ENCODE data around the gene CDPF1. TPM values are rescaled to one million over a fixed set of nuclear protein-coding genes. Genes with fewer than 3 reads are reported as not detected.
A peak's percentile ranks its signal among the peaks of the same experiment; 100 is the strongest.

Gene CDPF1
- polyA plus RNA-seq, 3 donors, result 8.3 to 8.4 (median 8.3) TPM

GRCh38 chr22:46286941-46287872 is 37.1 kb upstream of the CDPF1 start:
- Histone ChIP-seq H3K27ac (ENCODE audit: low read depth in 1 of 2, low read length in 2 of 2) (peak overlapping the region; percentile 28 to 70), H3K9me3 (replicated peaks in 1 of 2; ENCODE audit: control insufficient read depth in 1 of 2, insufficient read depth in 1 of 2, low read length in 2 of 2) (peaks cover 0 to 7% of the 10 kb centered on the region in 2 donors), H3K79me2 (ENCODE audit: insufficient read depth, low read length) (no peaks in the 10 kb centered on the region), H3K4me2 (replicated peaks; ENCODE audit: extremely low read depth, low read length, poor library complexity, severe bottlenecking) (peak overlapping the region; percentile 73), H4K20me1 (ENCODE audit: insufficient read depth, low read length) (no peaks in the 10 kb centered on the region), H3K36me3 (replicated peaks in 1 of 2; ENCODE audit: control insufficient read depth in 1 of 2, insufficient read depth in 2 of 2, low read length in 2 of 2) (peaks cover 37 to 63% of the 10 kb centered on the region in 2 donors), H2AFZ (ENCODE audit: insufficient read depth, low read depth, low read length, poor library complexity, severe bottlenecking) (peak overlapping the region; percentile 74), H3K4me1 (ENCODE audit: control insufficient read depth in 1 of 2, insufficient read depth in 2 of 2, low read length in 2 of 2) (peaks cover 19 to 21% of the 10 kb centered on the region in 2 donors), H3K4me3 (replicated peaks in 1 of 3; ENCODE audit: low read depth in 2 of 3, low read length in 3 of 3) (peak overlapping the region in 1 of 3 experiments; percentile 68), H3K9ac (ENCODE audit: insufficient read depth, low read length, poor library complexity, severe bottlenecking) (peak overlapping the region; percentile 59), H3K27me3 (ENCODE audit: control insufficient read depth in 2 of 2, insufficient read depth in 2 of 2, low read length in 2 of 2) (no peaks in the 10 kb centered on the region)
- TF ChIP-seq, protein P1, sequence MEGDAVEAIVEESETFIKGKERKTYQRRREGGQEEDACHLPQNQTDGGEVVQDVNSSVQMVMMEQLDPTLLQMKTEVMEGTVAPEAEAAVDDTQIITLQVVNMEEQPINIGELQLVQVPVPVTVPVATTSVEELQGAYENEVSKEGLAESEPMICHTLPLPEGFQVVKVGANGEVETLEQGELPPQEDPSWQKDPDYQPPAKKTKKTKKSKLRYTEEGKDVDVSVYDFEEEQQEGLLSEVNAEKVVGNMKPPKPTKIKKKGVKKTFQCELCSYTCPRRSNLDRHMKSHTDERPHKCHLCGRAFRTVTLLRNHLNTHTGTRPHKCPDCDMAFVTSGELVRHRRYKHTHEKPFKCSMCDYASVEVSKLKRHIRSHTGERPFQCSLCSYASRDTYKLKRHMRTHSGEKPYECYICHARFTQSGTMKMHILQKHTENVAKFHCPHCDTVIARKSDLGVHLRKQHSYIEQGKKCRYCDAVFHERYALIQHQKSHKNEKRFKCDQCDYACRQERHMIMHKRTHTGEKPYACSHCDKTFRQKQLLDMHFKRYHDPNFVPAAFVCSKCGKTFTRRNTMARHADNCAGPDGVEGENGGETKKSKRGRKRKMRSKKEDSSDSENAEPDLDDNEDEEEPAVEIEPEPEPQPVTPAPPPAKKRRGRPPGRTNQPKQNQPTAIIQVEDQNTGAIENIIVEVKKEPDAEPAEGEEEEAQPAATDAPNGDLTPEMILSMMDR (IDR thresholded peaks at IDR 0.05), result no peak
- peaks cover 18% of the 10 kb centered on the region for H3K4me1 Mint-ChIP-seq
- peaks cover 61 to 77% of the 10 kb centered on the region in 2 donors for H3K36me3 Mint-ChIP-seq
- WGBS (ENCODE audit: insufficient coverage), result 93% methylated on average over 14 of the region's 15 CpGs
- peak overlapping the region; percentile 65 to 67 for H3K4me3 Mint-ChIP-seq
- no peak for DNase-seq
- intact Hi-C loops (cut with micrococcal nuclease), result no loop called here
- H3K27me3 Mint-ChIP-seq (ENCODE audit: low read depth in 3 of 3), result peaks cover 0 to 1% (median 1%) of the 10 kb centered on the region in 3 donors
- peaks cover 3 to 11% (median 7%) of the 10 kb centered on the region in 7 donors for H3K9me3 Mint-ChIP-seq
- peak overlapping the region in 5 of 7 donors; percentile 47 to 90 (median 77) for H3K27ac Mint-ChIP-seq

- H3K4me3 Mint-ChIP-seq, result no peak overlapping the region
- no peaks in the 10 kb centered on the region for H3K79me2 ChIP-seq (ENCODE audit: insufficient read depth, low read length)
- no peak overlapping the region for H3K4me2 ChIP-seq (replicated peaks; ENCODE audit: extremely low read depth, low read length, poor library complexity, severe bottlenecking)
- H3K36me3 ChIP-seq (replicated peaks in 1 of 2; ENCODE audit: control insufficient read depth in 1 of 2, insufficient read depth in 2 of 2, low read length in 2 of 2), result peaks cover 46 to 64% of the 10 kb centered on the region in 2 donors
- no peaks in the 10 kb centered on the region for H4K20me1 ChIP-seq (ENCODE audit: insufficient read depth, low read length)
- H2AFZ ChIP-seq (ENCODE audit: insufficient read depth, low read depth, low read length, poor library complexity, severe bottlenecking), result no peak overlapping the region
- intact Hi-C loops (cut with micrococcal nuclease), result no loop called here
- H3K9ac ChIP-seq (ENCODE audit: insufficient read depth, low read length, poor library complexity, severe bottlenecking), result no peak overlapping the region
- peaks cover 18% of the 10 kb centered on the region for H3K4me1 Mint-ChIP-seq
- H3K4me3 ChIP-seq (replicated peaks in 1 of 3; ENCODE audit: low read depth in 2 of 3, low read length in 3 of 3), result no peak overlapping the region
- no peaks in the 10 kb centered on the region for H3K27me3 ChIP-seq (ENCODE audit: control insufficient read depth in 2 of 2, insufficient read depth in 2 of 2, low read length in 2 of 2)
- H3K27me3 Mint-ChIP-seq (ENCODE audit: low read depth in 3 of 3), result peaks cover 0 to 1% (median 1%) of the 10 kb centered on the region in 3 donors
- H3K9me3 ChIP-seq (replicated peaks in 1 of 2; ENCODE audit: control insufficient read depth in 1 of 2, insufficient read depth in 1 of 2, low read length in 2 of 2), result no peaks in the 10 kb centered on the region
- H3K27ac Mint-ChIP-seq, result peak overlapping the region in 2 of 7 donors; percentile 55 to 60
- peaks cover 64 to 77% of the 10 kb centered on the region in 2 donors for H3K36me3 Mint-ChIP-seq
- peaks cover 0 to 2% (median 0%) of the 10 kb centered on the region in 7 donors for H3K9me3 Mint-ChIP-seq
- peaks cover 19 to 21% of the 10 kb centered on the region in 2 donors for H3K4me1 ChIP-seq (ENCODE audit: control insufficient read depth in 1 of 2, insufficient read depth in 2 of 2, low read length in 2 of 2)
- WGBS (ENCODE audit: insufficient coverage), result no CpG with 5 or more reads among the region's 3 CpGs
- no peak for DNase-seq
- TF ChIP-seq, protein P1 (IDR thresholded peaks at IDR 0.05), result no peak
- H3K27ac ChIP-seq (ENCODE audit: low read depth in 1 of 2, low read length in 2 of 2), result no peak overlapping the region
These were observed 35.9 kb upstream of the CDPF1 start for GRCh38 chr22:46286006-46286405.

All from CD14-positive monocyte (primary cell).